GM12801 (cell line): ENCODE results near the gene RPS23.

ENCODE experiments used
- CTCF ChIP-seq: IDR thresholded peaks from one replicate; pipeline ENCODE4 v1.5.1; 2011; ENCODE audit warnings: control low read depth; ENCODE audit not compliant: insufficient read length; ENCODE audit errors: extremely low read depth

Gene RPS23

GRCh38 chr5:82301190-82301589 lies 23.0 kb upstream of the RPS23 start:
- TF ChIP-seq CTCF = no peak

GRCh38 chr5:82298668-82299067 lies 20.5 kb upstream of the RPS23 start:
- TF ChIP-seq CTCF = no peak

DNA sequence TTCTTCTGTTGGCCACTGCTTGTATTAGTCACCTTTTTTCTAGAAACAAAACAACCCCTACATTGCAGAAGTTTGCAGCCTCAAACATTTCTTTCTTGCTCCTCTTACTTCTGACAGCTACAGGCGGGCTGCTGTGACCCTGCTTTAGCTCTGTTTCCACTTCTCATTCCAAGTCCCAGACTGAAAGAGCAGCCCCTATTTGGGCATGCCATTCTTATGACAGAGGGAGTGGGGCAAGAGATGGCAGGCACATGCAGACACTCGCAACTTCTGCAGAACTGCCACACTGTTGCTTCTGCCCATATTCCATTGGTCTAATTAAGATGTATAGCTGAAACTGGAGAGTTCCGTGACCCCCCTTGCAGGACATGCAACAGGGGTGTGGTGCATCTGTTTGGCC lies 19.6 kb upstream of the RPS23 start:
- TF ChIP-seq CTCF = no peak

DNA sequence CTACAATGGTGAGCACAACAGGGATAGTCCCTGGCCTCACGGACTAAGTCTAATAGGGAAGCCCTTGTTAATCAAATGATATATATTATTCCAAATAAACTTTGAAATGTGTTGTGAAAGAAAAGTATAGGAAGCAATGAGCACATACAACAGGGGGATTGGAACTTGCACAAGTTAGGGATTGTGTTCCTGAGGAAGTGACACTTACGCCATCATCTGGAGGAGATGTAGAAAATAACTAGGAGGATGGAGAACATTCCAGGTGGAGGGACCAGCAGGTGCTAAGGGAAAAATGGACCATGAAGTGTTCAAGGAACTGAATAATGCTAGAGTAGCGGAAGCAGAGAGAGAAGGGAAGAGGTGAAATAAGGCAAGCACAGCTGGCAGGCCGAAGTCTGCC lies 18.8 kb upstream of the RPS23 start:
- no peak for TF ChIP-seq CTCF

DNA sequence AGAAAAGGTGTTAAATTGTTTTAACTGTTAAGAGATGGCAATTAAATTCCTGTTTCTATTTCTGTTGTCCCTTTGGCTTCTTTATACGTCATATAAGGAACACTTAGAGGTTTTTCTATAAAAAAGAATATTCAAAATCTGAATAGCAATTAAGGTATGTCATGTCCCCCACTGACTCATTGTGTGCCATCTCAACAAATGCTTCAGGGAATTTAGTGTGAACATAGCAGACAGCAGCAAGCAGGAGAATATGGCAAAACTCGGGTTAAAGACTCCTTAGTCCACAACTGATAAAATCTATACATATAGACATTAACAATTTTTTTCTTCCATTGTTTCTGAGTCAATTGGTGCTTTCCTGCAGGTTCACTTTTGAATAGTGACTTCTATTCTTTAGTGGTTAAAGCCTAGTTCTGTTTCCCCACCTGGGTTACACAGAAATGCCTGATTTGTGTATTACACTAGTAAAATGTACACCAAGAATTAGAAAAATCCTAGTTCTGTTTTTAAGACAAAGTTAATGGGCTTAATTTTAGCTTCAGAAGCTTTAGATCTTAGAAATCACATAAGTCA lies 17.9 kb upstream of the RPS23 start:
- TF ChIP-seq CTCF = no peak

- TF ChIP-seq CTCF = no peak
These were observed 17.0 kb upstream of the RPS23 start for GRCh38 chr5:82295144-82295543.

DNA sequence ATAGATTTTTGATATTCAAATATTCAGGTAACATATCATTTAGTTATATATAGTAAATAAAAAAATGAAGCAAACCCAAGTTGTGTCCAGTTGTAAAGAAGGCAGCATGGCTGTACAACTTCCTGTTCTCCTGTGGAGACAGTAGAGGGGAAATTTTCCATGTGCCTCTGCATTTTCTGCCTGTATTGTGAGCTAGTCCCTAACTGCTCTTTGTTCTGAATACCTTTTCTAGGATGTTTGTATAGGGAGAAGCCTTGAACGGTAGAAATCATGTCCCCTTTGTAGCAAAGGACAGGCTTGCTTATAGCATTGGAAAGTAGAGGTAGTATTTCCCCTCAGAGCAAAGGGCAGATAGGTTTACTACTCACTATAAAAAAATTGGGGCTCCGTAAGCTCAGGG lies 13.3 kb upstream of the RPS23 start:
- no peak for TF ChIP-seq CTCF

- TF ChIP-seq CTCF = no peak
These were observed 12.8 kb upstream of the RPS23 start for GRCh38 chr5:82290908-82291307.
